Loucy (cell line): ENCODE results near the gene PRR7.

Experiments used
- H2AFZ ChIP-seq: fragments of 200-600 bp; sonication (generic); 2 replicates; pipeline ENCODE4 v1.6.0; 2016; ENCODE audit warnings: antibody characterized with exemption, mild to moderate bottlenecking, low read length, moderate library complexity
- H3F3A ChIP-seq: fragments of 200-600 bp; 2 replicates; pipeline ENCODE4 v1.6.0; 2016; ENCODE audit warnings: antibody characterized with exemption, low read depth, mild to moderate bottlenecking
- H3K27me3 ChIP-seq: fragments of 200-600 bp; sonication (generic); 2 replicates; pipeline ENCODE4 v1.6.1; 2014; ENCODE audit warnings: low read length, mild to moderate bottlenecking; ENCODE audit not compliant: insufficient read depth, poor library complexity, severe bottlenecking
- H3K36me3 ChIP-seq: fragments of 200-600 bp; sonication (generic); 2 replicates; pipeline ENCODE4 v1.6.1; 2016; ENCODE audit warnings: low read length; ENCODE audit not compliant: insufficient read depth
- H3K4me1 ChIP-seq: fragments of 200-600 bp; sonication (generic); 2 replicates; pipeline ENCODE4 v1.5.1; 2014; ENCODE audit warnings: low read length, mild to moderate bottlenecking; ENCODE audit not compliant: insufficient read depth, poor library complexity, severe bottlenecking
- H3K4me2 ChIP-seq: fragments of 200-600 bp; sonication (generic); 2 replicates; pipeline ENCODE4 v1.6.0; 2014; ENCODE audit warnings: antibody characterized with exemption, low read length, low read depth, mild to moderate bottlenecking; ENCODE audit not compliant: poor library complexity, severe bottlenecking
- H3K4me3 ChIP-seq: fragments of 200-600 bp; sonication (generic); 2 replicates; pipeline ENCODE4 v1.5.1; 2014; ENCODE audit warnings: low read length, mild to moderate bottlenecking, mixed read lengths; ENCODE audit not compliant: poor library complexity, severe bottlenecking
- H3K79me2 ChIP-seq: fragments of 200-600 bp; sonication (generic); 2 replicates; pipeline ENCODE4 v1.6.1; 2014; ENCODE audit warnings: low read length; ENCODE audit not compliant: insufficient read depth
- H3K9ac ChIP-seq: fragments of 200-600 bp; sonication (generic); 2 replicates; pipeline ENCODE4 v1.6.0; 2014; ENCODE audit warnings: mild to moderate bottlenecking, low read depth, low read length, moderate library complexity; ENCODE audit not compliant: poor library complexity, severe bottlenecking
- H3K9me2 ChIP-seq: fragments of 200-600 bp; sonication (generic); replicated peaks from 2 replicates; pipeline ENCODE4 v1.6.1; 2016; ENCODE audit warnings: low read depth, low read length, mixed read lengths
- H3K9me3 ChIP-seq: fragments of 200-600 bp; sonication (generic); 2 replicates; pipeline ENCODE4 v1.6.1; 2014; ENCODE audit warnings: mild to moderate bottlenecking, antibody characterized with exemption, low read length, low read depth; ENCODE audit not compliant: insufficient read depth
- H4K20me1 ChIP-seq: fragments of 200-600 bp; sonication (generic); 2 replicates; pipeline ENCODE4 v1.6.0; 2014; ENCODE audit warnings: antibody characterized with exemption, low read length, mild to moderate bottlenecking; ENCODE audit not compliant: insufficient read depth, poor library complexity, severe bottlenecking
- CTCF ChIP-seq: fragments of 200-600 bp; sonication (generic); conservative IDR thresholded peaks from 2 replicates; pipeline ENCODE4 v1.5.1; 2014; ENCODE audit warnings: mild to moderate bottlenecking, antibody characterized with exemption, low read length
- EZH2phosphoT487 ChIP-seq: fragments of 200-600 bp; IDR thresholded peaks from 2 replicates; pipeline ENCODE4 v1.6.1; 2018; ENCODE audit warnings: antibody characterized with exemption, mild to moderate bottlenecking, moderate library complexity, borderline replicate concordance

PRR7 gene

GRCh38 chr5:177437623-177438022 lies 9.0 kb upstream of the PRR7 start:
- peaks cover 6% of the 10 kb centered on the region for H3K4me1 ChIP-seq
- no peak overlapping the region for H3K4me3 ChIP-seq
- H3K36me3 ChIP-seq, result peaks cover 30% of the 10 kb centered on the region; the same call in 1 of the 2 replicates
- no peaks in the 10 kb centered on the region for H3K9me3 ChIP-seq
- H3K4me2 ChIP-seq, result no peak overlapping the region
- no peaks in the 10 kb centered on the region for H3K9me2 ChIP-seq
- no peak overlapping the region for H3K9ac ChIP-seq
- peaks cover 11% of the 10 kb centered on the region; the same call in 1 of the 2 replicates for H3K79me2 ChIP-seq
- TF ChIP-seq CTCF, result no peak
- TF ChIP-seq EZH2phosphoT487, result no peak
- no peaks in the 10 kb centered on the region for H4K20me1 ChIP-seq
- H2AFZ ChIP-seq, result no peak overlapping the region
- no peaks in the 10 kb centered on the region for H3F3A ChIP-seq
- no peaks in the 10 kb centered on the region for H3K27me3 ChIP-seq

- Histone ChIP-seq H3K27me3 (no peaks in the 10 kb centered on the region), H3K4me1 (no peaks in the 10 kb centered on the region), H4K20me1 (no peaks in the 10 kb centered on the region), H2AFZ (no peak overlapping the region), H3K4me3 (no peak overlapping the region), H3F3A (no peaks in the 10 kb centered on the region), H3K36me3 (peaks cover 22% of the 10 kb centered on the region; the same call in 1 of the 2 replicates), H3K9me2 (no peaks in the 10 kb centered on the region), H3K79me2 (peaks cover 3% of the 10 kb centered on the region; the same call in 1 of the 2 replicates), H3K4me2 (no peak overlapping the region), H3K9me3 (no peaks in the 10 kb centered on the region), H3K9ac (no peak overlapping the region)
- TF ChIP-seq EZH2phosphoT487, result no peak
- no peak for TF ChIP-seq CTCF
Observed at GRCh38 chr5:177438468-177438867, 8.1 kb upstream of the PRR7 start.

GRCh38 chr5:177439518-177440053 lies 7.0 kb upstream of the PRR7 start:
- no peaks in the 10 kb centered on the region for H3K79me2 ChIP-seq
- H3K4me2 ChIP-seq, result no peak overlapping the region
- H3K4me1 ChIP-seq, result no peaks in the 10 kb centered on the region
- H4K20me1 ChIP-seq, result no peaks in the 10 kb centered on the region
- no peaks in the 10 kb centered on the region for H3K9me2 ChIP-seq
- H3K4me3 ChIP-seq, result no peak overlapping the region
- TF ChIP-seq CTCF (no peak), EZH2phosphoT487 (no peak)
- no peak overlapping the region for H2AFZ ChIP-seq
- H3K27me3 ChIP-seq, result no peaks in the 10 kb centered on the region
- H3K9ac ChIP-seq, result no peak overlapping the region
- no peaks in the 10 kb centered on the region for H3F3A ChIP-seq
- H3K9me3 ChIP-seq, result no peaks in the 10 kb centered on the region
- peaks cover 10% of the 10 kb centered on the region; the same call in 1 of the 2 replicates for H3K36me3 ChIP-seq
